SK-N-MC (cell line): ENCODE results near the gene CUX1.

Experiments
- FOXP2 ChIP-seq: optimal IDR thresholded peaks from 2 replicates; pipeline ENCODE3; 2011; ENCODE audit warnings: mild to moderate bottlenecking, moderate library complexity; ENCODE audit not compliant: insufficient read depth; ENCODE audit errors: extremely low read length, control extremely low read depth
- POLR2AphosphoS5 ChIP-seq: IDR thresholded peaks from 2 replicates; pipeline ENCODE4 v1.6.1; 2012; ENCODE audit warnings: mild to moderate bottlenecking, low read depth, low read length, borderline replicate concordance

DNA sequence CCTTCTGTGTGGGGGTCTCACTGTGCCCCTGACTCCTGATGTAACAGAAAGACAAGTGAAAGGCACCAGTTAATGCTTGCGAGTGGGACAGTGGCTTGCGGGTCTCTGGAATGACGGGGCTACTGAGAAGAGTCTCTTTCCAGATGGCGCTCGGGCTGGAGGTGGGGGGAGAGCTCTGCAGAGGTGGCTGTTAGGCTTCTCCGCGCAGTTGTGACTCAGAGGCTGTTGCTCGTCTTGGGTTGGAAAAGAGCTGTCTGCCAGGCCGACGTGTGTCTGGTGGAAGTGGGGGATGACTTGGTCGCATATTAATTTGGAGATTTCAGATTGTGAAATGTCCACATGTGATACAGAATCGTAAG is 441.3 kb downstream of the CUX1 start:
- TF ChIP-seq POLR2AphosphoS5: no peak
- TF ChIP-seq FOXP2: no peak
